SK-MEL-5 (cell line): ENCODE measurements around the gene PSPC1. TPM values are rescaled to one million over a fixed set of nuclear protein-coding genes. Genes with fewer than 3 reads are reported as not detected.
"Not testable (repeated sequence)": the region's sequence is repeated elsewhere in the genome, so short reads cannot be mapped to it uniquely, and the experiment has no call there.

Experiments
- DNase-seq: peaks from one replicate; pipeline ENCODE4 v3.0.0-alpha.2; 2016; ENCODE audit warnings: low read depth, low spot score
- in situ Hi-C: cut with HindIII; loops from 2 replicates; pipeline ENCODE4 v1.10.0; 2016; ENCODE audit warnings: low sequenced_read_pairs, high pct_unique_total_duplicates, low pct_unique_long_range_greater_than_20kb
- total RNA-seq: library from RNA; depleted of rRNA; stranded (reverse); fragments of >200 nt; shearing (Covaris generic); gene quantifications from 2 replicates; pipeline ENCODE4 v1.2.3, GENCODE V29; 2014

PSPC1 gene
- total RNA-seq, 1 experiment from 2014 or later, result 38.4 TPM

- DNase-seq, in situ Hi-C loops: not testable (repeated sequence)
These were observed 91.3 kb downstream of the PSPC1 start for GRCh38 chr13:19691447-19691846.

DNA sequence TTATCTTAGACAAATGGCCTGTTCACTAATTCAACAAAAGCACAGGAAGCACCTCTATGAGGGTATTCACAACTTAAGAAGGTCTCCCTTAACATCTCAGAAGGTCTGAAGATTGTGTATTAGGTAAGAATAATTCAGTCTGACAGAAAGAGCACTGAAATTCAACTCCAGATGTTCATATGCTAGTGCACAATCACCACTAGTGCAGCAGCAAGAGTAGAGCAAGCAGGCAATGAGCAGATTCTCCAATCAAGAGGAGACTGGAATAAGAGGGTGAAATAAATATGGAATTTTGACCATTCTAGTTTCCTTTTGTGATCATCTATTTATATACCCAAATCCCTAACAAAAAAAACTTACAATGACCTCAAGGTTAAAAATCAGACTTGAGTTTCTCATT lies 97.3 kb downstream of the PSPC1 start:
- DNase-seq, result no peak
- in situ Hi-C loops, result no loop called here

DNA sequence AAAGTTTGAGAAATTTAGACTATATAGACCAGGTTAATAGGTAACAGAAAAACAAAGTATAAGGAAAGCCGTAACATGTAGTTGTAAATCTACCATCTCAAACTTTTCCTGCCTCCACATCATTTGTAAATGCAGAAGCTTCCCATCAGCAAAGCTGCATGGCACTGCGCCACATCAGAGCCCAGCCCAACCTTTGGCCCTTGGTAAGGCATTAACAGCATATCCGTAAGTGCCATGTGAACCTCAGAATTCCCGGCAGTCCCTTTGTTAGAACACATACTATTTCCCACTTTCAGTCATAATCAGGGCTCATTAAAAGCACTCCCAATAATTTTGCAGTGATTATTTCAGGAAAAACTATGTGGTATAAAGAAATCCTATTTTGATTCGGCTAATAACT lies 97.7 kb downstream of the PSPC1 start:
- in situ Hi-C loops, result no loop called here

GRCh38 chr13:19681517-19681916 lies 101.2 kb downstream of the PSPC1 start:
- DNase-seq, result no peak
- in situ Hi-C loops, result no loop called here

More for the DNA sequence above, 97.7 kb downstream of the PSPC1 start:
- no peak for DNase-seq

DNA sequence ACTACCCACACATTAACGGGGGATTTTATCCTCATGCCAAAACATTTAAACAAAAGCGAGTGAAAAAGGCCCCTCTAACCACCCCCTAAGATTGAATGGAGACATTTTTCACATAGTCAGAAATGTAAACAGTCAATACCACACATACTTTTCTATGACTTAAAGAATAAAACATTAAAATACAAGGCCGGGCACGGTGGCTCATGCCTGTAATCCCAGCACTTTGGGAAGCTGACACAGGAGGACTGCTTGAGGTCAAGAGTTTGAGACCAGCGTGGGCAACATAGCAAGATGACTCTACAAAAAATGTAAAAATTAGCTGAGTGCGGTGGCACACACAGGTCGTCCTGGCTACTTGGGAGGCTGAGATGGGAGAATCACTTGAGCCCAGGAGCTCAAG lies 102.0 kb downstream of the PSPC1 start:
- in situ Hi-C loops, result no loop called here
- DNase-seq, result no peak

DNA sequence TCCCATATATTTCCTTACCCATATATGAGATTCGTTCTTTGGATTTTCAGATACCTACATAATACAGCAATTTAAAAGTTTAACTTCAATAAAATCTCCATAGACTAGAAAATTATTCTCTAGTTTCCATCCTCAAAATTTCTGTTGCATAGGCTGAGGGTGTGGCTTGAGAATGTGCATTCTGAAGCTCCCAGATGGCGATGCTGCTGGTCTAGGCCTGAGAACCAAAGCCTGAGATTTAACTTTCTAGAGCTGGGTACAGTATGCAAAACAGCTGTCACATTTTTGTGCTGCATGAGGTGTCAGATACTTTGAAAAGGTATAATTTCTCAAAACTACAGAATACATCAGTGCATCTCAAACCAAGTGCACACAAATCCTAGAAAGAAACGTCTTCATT lies 106.6 kb downstream of the PSPC1 start:
- DNase-seq, result no peak
- in situ Hi-C loops, result no loop called here

DNA sequence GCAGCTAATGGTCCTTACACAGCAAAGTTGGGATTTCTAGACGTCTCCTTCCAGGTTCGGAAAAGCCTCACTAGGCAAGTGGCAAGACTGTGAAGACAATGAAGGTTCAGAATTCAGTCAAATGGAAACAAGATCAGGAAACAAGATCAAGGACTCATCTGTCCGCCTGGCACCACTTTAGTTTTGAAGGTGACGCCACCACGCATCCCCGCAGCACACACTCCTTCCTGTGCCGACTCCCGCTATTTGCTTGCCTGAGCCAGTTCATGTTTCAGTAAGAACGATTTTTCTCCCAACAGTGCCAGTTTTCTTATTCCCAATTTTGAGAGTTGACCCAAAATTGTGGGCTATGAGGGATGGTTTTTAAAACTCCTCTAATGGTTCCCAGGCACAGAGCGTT lies 107.8 kb downstream of the PSPC1 start:
- DNase-seq, result no peak
- in situ Hi-C loops, result no loop called here

DNA sequence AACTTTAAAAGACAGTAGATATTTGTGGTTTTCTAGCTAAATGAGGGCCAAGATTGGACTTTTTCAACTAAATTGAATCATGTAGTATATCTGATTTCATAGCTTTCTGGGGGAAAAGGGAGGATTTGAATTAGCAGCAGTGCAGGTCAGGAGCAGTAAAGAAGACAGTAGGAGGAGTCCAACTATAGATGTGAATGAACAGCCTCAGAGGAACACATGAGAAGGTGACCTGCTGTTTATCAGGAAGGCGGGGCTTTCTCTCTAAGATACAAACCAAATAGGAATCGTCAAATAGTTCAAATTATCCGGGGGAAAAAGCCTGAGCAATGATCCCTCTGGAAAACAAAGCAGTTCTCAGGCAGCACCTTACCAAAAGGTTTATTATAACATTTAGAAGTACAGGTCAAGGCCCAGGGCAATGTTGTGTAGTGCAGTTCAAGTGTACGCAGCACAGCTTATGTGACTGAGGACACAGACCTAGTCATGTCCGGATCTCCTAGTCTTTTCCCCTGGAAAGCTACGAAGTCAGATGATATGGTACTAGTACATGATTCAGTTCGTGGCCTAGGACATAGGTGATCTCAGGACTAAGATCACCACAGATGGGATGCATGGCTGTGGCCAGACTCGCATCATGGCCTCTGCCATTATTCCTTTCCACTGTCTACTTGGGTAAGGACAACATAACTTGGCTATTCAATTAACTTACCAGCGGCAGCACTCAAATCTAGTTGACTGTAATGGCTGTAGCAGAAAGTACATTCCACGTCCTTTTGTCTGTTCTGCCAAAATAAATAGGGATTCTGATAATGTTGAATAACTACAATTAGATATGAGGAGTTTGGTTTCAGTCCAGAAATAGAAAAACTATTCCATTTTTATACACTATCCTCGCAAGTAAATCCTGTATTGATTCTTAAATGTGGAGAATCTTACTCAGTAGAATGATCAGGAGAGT lies 109.0 kb downstream of the PSPC1 start:
- in situ Hi-C loops, result no loop called here
- no peak for DNase-seq

DNA sequence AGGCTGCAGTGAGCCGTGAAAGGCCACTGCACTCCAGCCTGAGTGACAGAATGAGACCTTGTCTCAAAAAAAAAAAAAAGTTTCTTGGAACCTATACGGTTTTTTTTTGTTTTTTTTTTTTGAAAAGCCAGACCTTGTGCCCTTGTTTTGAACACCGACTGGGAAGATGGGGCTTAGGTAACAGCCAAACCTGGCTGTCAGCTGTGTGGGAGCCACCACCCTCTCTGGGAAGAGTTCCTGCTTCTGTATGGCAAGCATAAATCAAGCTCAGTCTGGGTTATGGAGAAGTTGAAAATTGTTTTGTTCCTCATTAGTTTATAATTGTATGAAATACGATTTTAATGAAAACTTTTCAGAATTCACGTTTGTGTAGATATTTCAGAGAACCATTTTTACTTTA lies 109.8 kb downstream of the PSPC1 start:
- DNase-seq, result no peak
- in situ Hi-C loops, result no loop called here

GRCh38 chr13:19670147-19670546 lies 112.6 kb downstream of the PSPC1 start:
- in situ Hi-C loops, result no loop called here
- DNase-seq, result no peak

DNA sequence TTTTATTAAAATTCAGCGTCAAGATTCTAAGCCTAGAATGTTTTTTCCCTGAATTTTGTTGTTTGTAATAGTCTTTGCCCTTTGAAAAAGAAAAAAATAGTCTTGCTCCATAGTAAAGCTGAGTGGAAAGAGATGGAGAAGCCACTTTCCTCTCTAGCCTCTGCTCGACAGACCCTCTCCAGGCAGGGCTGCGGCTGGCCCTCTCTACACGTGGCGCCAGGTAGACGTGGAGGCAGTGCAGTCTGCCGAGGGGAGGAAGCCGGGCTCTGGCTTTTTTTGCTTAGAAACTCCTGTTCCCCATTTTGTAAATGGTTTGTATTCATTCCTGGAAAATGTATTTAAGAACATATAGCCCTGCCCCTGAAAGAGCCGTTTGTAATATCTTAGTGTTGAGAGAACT lies 114.0 kb downstream of the PSPC1 start:
- in situ Hi-C loops, result no loop called here
- no peak for DNase-seq

GRCh38 chr13:19665427-19665859 lies 117.3 kb downstream of the PSPC1 start:
- no peak for DNase-seq
- in situ Hi-C loops, result no loop called here

DNA sequence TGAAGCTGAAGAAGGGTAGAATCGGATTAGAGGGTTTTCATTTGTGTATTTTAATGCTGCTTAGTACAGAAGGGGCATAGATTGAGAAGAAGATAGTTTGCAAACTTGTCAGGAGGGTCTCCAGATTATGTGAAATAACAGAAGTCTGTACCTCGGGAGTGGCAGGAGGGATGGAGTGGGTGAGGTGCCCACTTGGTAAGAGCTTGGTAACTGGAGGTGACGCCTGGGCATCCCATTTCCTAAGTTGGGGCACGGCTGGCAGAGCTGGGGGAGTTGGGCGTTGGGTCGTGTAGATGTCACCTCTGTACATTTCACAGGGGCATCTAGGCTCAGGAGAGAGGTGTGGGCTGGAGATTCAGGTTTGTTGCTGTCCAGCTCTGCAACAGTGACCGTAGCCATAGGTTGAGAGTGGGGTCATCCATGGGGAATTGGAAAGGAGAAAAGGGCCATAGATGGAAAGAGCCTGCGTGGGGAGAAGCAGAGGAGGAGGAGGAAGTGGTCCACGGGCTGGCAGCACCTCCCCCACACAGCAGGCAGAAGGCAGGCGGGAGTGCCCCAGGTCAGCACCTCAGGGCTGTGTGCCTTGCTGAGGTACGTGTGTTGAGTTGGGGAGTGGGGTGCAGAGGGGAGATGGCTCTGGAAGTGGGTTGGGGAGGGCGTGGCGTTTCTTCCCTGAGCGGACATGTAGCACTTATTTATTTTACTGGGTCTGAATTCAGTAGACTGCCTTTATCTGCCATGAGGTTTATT lies 118.1 kb downstream of the PSPC1 start:
- DNase-seq, result no peak
- in situ Hi-C loops, result no loop called here

DNA sequence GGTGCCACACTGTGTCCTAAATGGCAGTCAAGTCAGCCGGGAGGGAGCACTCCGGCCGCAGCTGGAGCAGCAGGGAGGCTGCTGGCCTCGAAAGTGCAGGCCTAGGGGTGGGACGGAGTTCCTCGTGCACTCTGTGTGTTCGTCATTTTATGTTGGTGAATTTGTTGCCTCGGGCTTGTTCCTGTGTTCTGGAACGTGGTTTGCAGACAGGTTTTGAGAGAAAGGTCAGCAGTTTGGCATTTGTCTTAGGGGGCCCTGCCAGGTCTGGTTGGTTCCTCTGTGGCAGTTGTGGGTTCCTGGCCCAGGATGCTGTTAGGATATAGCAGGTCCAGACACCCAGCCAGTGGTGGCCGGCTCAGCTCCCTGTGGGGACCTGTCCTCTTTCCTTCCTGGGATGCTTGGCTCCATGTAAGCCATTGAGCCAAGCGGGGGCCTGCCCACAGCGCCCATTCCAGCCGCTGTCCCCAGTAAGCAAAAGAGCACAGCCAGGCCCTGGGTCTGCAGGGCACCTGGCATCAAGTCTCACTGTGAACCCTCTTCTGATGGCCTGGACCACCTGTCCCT lies 119.2 kb downstream of the PSPC1 start:
- in situ Hi-C loops, result no loop called here
- no peak for DNase-seq

DNA sequence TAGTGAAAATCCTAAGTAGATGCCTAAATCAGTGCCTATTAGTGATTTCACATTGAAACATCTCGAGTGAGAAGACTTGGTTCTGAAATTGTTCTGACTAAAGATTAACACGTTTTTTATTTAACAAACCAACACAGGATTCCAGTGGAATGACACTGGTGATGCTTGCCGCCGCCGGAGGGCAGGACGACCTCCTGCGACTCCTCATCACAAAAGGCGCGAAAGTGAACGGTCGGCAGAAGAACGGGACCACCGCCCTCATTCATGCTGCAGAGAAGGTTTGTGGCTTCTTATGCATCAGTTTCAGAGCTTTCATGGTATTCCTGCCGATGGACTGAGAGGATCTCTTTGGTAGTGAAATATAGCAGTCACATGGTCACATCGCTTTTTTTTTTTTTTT lies 121.2 kb downstream of the PSPC1 start:
- in situ Hi-C loops, result no loop called here
- no peak for DNase-seq

- in situ Hi-C loops, result no loop called here
- DNase-seq, result no peak
These were observed 121.6 kb downstream of the PSPC1 start for GRCh38 chr13:19661126-19661525.

GRCh38 chr13:19658831-19659230 lies 123.9 kb downstream of the PSPC1 start:
- no peak for DNase-seq
- in situ Hi-C loops, result no loop called here

GRCh38 chr13:19657872-19658591 lies 124.7 kb downstream of the PSPC1 start:
- in situ Hi-C loops, result no loop called here
- no peak for DNase-seq
